Ishikawa (cell line): ENCODE results near the gene PTPRN2.

Source experiments
- CEBPB ChIP-seq: IDR thresholded peaks from 2 replicates; pipeline ENCODE4 v1.6.1; 2012
- CREB1 ChIP-seq: IDR thresholded peaks from 2 replicates; pipeline ENCODE4 v1.6.1; 2012; ENCODE audit warnings: low read depth
- EGR1 ChIP-seq: IDR thresholded peaks from 2 replicates; pipeline ENCODE4 v1.6.1; 2012
- EP300 ChIP-seq: IDR thresholded peaks from 2 replicates; pipeline ENCODE4 v1.6.1; 2012; ENCODE audit warnings: borderline replicate concordance
- FOXM1 ChIP-seq: IDR thresholded peaks from 2 replicates; pipeline ENCODE4 v1.6.1; 2012; ENCODE audit warnings: low read depth, borderline replicate concordance
- NFIC ChIP-seq: IDR thresholded peaks from 2 replicates; pipeline ENCODE4 v1.6.1; 2012
- RAD21 ChIP-seq: IDR thresholded peaks from 2 replicates; pipeline ENCODE4 v1.6.1; 2012; ENCODE audit warnings: low read depth
- TAF1 ChIP-seq: IDR thresholded peaks from 2 replicates; pipeline ENCODE4 v1.6.1; 2012; ENCODE audit warnings: low read depth, mild to moderate bottlenecking
- TCF12 ChIP-seq: IDR thresholded peaks from 2 replicates; pipeline ENCODE4 v1.6.1; 2012; ENCODE audit warnings: low read depth
- TEAD4 ChIP-seq: IDR thresholded peaks from 2 replicates; pipeline ENCODE4 v1.6.1; 2012
- YY1 ChIP-seq: IDR thresholded peaks from 2 replicates; pipeline ENCODE4 v1.6.1; 2012; ENCODE audit warnings: low read depth
- ZBTB7A ChIP-seq: IDR thresholded peaks from 2 replicates; pipeline ENCODE4 v1.6.1; 2012; ENCODE audit warnings: low read depth
- TF ChIP-seq, protein P1 (sequence below): IDR thresholded peaks from 2 replicates; pipeline ENCODE4 v1.6.1; 2012; ENCODE audit warnings: low read depth, mild to moderate bottlenecking
- TF ChIP-seq, protein P2 (sequence below): IDR thresholded peaks from 2 replicates; pipeline ENCODE4 v1.6.1; 2012
- TF ChIP-seq, protein P3 (sequence below): IDR thresholded peaks from 2 replicates; pipeline ENCODE4 v1.6.1; 2012

Gene PTPRN2

DNA sequence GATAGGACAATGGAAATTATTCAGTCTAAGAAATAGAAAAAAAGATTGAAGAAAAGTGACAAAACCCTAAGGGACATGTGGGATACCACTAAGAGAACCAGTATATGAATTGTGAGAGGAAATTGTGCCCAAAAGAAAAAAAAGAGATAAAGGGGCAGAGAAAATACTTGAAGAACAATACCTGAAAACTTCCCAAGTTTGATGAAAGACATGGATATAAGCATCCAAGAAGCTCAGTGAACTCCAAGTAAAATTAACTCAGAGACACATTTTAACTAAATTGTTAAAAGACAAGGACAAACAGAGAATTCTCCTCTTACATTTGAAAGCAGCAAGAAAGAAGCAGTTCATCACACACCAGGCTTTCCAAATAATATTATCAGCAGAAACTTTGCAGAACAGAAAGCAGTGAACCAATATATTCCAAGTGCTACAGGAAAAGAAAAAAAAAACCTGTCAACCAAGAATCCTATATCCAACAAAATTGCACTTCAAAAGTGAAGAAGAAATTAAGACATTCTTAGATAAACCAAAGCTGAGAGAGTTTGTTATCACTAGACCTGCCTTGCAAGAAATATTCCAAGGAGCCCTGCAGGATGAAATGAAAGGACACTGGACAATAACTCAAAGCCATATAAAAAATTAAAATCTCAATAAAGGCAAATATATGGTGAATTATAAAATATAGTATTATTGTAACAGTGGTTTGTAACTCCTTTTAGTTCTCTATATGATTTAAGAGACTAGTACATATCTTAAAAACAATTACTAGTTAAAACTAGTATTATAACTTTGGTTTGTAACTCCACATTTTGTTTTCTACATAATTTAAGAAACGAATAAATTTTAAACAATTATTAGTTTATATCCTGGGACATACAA is 470.0 kb downstream of the PTPRN2 start:
- TF ChIP-seq, protein P1, sequence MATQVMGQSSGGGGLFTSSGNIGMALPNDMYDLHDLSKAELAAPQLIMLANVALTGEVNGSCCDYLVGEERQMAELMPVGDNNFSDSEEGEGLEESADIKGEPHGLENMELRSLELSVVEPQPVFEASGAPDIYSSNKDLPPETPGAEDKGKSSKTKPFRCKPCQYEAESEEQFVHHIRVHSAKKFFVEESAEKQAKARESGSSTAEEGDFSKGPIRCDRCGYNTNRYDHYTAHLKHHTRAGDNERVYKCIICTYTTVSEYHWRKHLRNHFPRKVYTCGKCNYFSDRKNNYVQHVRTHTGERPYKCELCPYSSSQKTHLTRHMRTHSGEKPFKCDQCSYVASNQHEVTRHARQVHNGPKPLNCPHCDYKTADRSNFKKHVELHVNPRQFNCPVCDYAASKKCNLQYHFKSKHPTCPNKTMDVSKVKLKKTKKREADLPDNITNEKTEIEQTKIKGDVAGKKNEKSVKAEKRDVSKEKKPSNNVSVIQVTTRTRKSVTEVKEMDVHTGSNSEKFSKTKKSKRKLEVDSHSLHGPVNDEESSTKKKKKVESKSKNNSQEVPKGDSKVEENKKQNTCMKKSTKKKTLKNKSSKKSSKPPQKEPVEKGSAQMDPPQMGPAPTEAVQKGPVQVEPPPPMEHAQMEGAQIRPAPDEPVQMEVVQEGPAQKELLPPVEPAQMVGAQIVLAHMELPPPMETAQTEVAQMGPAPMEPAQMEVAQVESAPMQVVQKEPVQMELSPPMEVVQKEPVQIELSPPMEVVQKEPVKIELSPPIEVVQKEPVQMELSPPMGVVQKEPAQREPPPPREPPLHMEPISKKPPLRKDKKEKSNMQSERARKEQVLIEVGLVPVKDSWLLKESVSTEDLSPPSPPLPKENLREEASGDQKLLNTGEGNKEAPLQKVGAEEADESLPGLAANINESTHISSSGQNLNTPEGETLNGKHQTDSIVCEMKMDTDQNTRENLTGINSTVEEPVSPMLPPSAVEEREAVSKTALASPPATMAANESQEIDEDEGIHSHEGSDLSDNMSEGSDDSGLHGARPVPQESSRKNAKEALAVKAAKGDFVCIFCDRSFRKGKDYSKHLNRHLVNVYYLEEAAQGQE: no peak
- TF ChIP-seq NFIC (no peak), YY1 (no peak), TEAD4 (no peak), TCF12 (no peak), TAF1 (no peak), CEBPB (no peak), EP300 (no peak), FOXM1 (no peak), EGR1 (no peak), ZBTB7A (no peak), CREB1 (no peak), RAD21 (no peak)
- TF ChIP-seq, protein P2, sequence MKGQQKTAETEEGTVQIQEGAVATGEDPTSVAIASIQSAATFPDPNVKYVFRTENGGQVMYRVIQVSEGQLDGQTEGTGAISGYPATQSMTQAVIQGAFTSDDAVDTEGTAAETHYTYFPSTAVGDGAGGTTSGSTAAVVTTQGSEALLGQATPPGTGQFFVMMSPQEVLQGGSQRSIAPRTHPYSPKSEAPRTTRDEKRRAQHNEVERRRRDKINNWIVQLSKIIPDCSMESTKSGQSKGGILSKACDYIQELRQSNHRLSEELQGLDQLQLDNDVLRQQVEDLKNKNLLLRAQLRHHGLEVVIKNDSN: no peak
- TF ChIP-seq, protein P3, sequence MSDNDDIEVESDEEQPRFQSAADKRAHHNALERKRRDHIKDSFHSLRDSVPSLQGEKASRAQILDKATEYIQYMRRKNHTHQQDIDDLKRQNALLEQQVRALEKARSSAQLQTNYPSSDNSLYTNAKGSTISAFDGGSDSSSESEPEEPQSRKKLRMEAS: no peak

DNA sequence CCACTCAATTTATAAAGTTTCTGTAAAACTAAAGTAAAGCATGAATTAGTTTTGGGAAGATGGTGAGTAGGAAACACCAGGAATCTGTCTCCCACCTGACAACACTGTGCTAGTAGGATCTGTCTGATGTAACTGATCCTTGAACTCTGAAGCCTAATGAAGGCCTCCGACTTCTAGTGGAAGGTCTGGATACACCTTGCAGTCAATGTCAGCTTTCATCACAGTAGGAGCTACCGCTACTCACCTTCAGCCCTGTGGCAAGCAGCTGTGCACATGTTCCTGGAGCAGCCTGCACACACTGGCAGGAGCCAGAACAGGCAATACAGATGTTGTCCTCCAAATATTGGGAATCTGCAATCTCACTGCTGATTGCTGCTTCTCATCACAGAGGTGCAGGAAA is 471.4 kb downstream of the PTPRN2 start:
- TF ChIP-seq, protein P1: no peak
- no peak for TF ChIP-seq CEBPB
- TF ChIP-seq, protein P2: no peak
- no peak for TF ChIP-seq FOXM1
- TF ChIP-seq YY1: no peak
- TF ChIP-seq CREB1: no peak
- TF ChIP-seq TCF12: no peak
- TF ChIP-seq TEAD4: no peak
- no peak for TF ChIP-seq TAF1
- TF ChIP-seq, protein P3: no peak
- no peak for TF ChIP-seq NFIC
- TF ChIP-seq EGR1: no peak
- no peak for TF ChIP-seq RAD21
- TF ChIP-seq EP300: no peak
- TF ChIP-seq ZBTB7A: no peak

DNA sequence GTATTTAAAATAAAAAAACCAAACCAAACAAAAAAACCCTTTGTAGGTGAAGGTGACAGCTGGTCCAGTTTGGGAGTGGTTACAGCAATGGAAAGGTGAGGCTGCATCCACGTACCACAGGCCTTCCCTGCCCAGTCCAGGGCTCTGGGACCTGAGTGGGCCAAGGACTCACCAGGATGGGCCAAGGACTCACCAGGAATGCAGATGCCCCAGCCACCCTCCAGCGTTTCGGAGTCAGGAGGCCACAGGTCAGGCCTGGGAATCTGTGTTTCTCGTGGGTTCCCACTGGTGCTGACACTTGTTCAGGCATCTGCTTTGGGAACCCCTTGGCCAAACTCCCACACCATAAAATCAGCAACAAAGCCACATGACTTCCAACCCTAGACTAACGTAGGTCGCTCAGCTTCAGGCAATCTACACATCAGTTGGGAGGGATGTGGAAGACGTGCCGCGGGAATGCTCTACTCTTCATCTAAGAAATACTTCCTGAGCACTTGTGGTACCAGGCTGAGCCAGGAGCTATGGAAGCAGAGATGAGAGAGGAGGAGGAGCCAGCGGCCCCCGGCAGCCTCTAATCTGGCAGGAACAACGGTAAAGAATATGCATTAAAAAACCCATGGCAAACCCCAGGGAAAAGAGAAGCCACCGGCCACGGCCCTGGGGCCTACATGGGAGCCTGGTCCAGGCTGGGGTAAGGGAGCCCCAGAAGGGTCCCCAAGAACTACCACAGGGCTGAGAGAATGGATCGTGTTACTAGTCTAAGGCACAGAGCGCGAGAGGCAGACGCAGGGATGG is 473.4 kb downstream of the PTPRN2 start:
- TF ChIP-seq EGR1 (no peak), CEBPB (no peak), FOXM1 (no peak), EP300 (no peak), YY1 (no peak), RAD21 (no peak)
- TF ChIP-seq, protein P2: no peak

DNA sequence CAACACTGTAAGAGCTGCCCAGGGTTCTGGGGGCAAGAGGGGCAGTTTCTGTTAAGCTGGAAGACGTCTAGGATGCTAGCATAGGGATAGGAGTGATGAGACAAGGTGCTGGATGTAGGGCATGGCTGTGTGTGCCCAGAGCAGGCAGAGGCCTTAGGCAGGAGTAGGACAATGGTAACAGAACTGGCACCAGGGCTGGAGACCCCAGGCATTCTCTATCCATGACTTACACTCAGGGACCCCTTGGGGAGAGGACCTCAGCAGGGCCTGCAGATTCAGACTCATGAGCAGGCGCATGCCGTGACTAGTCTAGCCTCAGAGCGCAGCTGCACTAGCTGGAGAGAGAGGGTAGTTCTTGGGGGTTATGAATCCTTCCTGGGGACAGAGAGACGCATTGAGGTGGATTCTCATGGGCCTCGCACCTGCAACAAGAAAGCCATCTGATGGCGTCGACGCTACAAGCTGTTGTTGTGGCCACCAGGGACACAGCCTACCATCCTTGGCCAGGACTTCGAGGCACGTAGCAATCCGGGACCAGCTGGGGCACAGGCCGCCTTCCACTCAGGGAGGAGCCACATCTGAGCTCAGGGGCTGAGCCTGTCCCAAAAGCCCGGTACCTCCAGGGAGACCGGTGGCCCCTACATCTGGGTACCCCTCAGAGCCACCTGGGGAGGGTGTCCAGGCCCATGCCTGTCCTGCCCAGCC is 474.1 kb downstream of the PTPRN2 start:
- no peak for TF ChIP-seq FOXM1
- TF ChIP-seq, protein P2: no peak
- TF ChIP-seq TAF1: no peak
